ENCODE data around the gene SNAI3.

DNA sequence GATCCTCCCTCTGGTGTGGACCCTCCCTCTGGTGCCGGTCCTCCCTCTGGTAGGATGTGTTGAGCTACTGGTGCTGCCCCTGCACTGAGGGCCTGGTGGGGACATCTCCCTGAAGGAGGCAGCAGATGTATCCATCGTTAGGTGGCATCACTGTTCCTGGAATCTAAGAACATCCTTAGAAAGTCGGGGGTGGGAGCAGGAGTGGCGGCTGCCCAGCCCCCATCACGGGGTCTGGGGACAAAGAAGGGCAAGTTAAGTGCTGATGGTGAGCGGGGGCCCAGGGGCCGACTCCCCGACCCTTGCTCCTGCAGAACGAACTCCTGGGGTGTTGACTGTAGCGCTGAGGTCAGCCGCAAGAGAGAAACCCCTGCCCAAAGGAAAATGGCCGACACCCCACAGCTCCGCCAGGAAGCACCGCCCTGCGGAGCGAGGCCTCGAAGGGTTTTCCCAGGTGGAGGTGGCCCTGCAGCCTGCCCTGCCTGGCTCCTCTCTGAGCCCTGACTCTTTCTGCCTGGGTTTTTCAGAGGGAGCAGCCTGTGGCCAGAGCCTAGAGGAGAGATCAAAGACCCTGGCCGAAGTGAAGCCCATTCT, 25.5 kb upstream of the SNAI3 start:
- TF ChIP-seq CTCF (IDR thresholded peaks at IDR 0.05) (no peak), REST (IDR thresholded peaks at IDR 0.05; ENCODE audit: insufficient read depth in 1 of 2, low read depth in 2 of 2, low read length in 1 of 2) (no peak)
